ENCODE results near the gene PACSIN1.

The PACSIN1 gene

GRCh38 chr6:34563513-34563870, 97.6 kb downstream of the PACSIN1 start:
- ChIA-PET POLR2A (ENCODE audit: low non-redundant PET) (no interaction called here), CTCF (no interaction called here)
- TF ChIP-seq CTCF (conservative IDR thresholded peaks at IDR 0.05; ENCODE audit: low read depth): no peak
- no peak for DNase-seq (ENCODE audit: low spot score)
- no peak overlapping the region for H3K27ac ChIP-seq

- DNase-seq (ENCODE audit: low spot score): no peak
- no peak overlapping the region for H3K27ac ChIP-seq
- no peak for TF ChIP-seq CTCF (conservative IDR thresholded peaks at IDR 0.05; ENCODE audit: low read depth)
- CTCF ChIA-PET: interaction anchor here (0.6 to 0.8 kb wide), 3 partner anchors 37 to 254 kb away, joined by 3 to 4 read pairs (median 3); partner anchors contain the start of gene SNRPC
- POLR2A ChIA-PET (ENCODE audit: low non-redundant PET): no interaction called here
These were observed 98.3 kb downstream of the PACSIN1 start for GRCh38 chr6:34564181-34564580.

GRCh38 chr6:34565722-34566137, 99.9 kb downstream of the PACSIN1 start:
- no peak overlapping the region for H3K27ac ChIP-seq
- TF ChIP-seq CTCF (conservative IDR thresholded peaks at IDR 0.05; ENCODE audit: low read depth): no peak
- DNase-seq (ENCODE audit: low spot score): no peak
- ChIA-PET POLR2A (ENCODE audit: low non-redundant PET) (interaction anchor here (0.5 kb wide), 1 partner anchor 23 kb away, joined by 4 read pairs; no protein-coding TSS in a partner anchor), CTCF (no interaction called here)

GRCh38 chr6:34566830-34567546, 101.1 kb downstream of the PACSIN1 start:
- DNase-seq (ENCODE audit: low spot score): no peak
- no peak for TF ChIP-seq CTCF (conservative IDR thresholded peaks at IDR 0.05; ENCODE audit: low read depth)
- ChIA-PET POLR2A (ENCODE audit: low non-redundant PET) (no interaction called here), CTCF (no interaction called here)
- no peak overlapping the region for H3K27ac ChIP-seq

GRCh38 chr6:34568341-34569201, 102.7 kb downstream of the PACSIN1 start:
- TF ChIP-seq CTCF (conservative IDR thresholded peaks at IDR 0.05; ENCODE audit: low read depth): no peak
- no peak overlapping the region for H3K27ac ChIP-seq
- no peak for DNase-seq (ENCODE audit: low spot score)
- CTCF ChIA-PET: interaction anchor here (0.5 kb wide), 1 partner anchor 39 kb away, joined by 3 read pairs; no protein-coding TSS in a partner anchor
- POLR2A ChIA-PET (ENCODE audit: low non-redundant PET): no interaction called here

- TF ChIP-seq CTCF (conservative IDR thresholded peaks at IDR 0.05; ENCODE audit: low read depth): no peak
- DNase-seq (ENCODE audit: low spot score): no peak
- CTCF ChIA-PET: interaction anchor here (0.5 kb wide), 1 partner anchor 40 kb away, joined by 4 read pairs; no protein-coding TSS in a partner anchor
- POLR2A ChIA-PET (ENCODE audit: low non-redundant PET): no interaction called here
- H3K27ac ChIP-seq: no peak overlapping the region
These were observed 103.6 kb downstream of the PACSIN1 start for GRCh38 chr6:34569361-34569973.
